Activated CD8-positive, alpha-beta memory T cell treated with anti-CD3 and anti-CD28 coated beads, Interleukin-2, amount 50 U/mL, for 1 hour (primary cell): ENCODE results near the gene HDAC4.
"Not testable (repeated sequence)": the region's sequence is repeated elsewhere in the genome, so short reads cannot be mapped to it uniquely, and the experiment has no call there.

Source experiments
- DNase-seq: peaks from one replicate; pipeline ENCODE4 v3.0.0-alpha.2; 2020; ENCODE audit errors: extremely low read depth

HDAC4 gene

GRCh38 chr2:239046822-239047221 is 354.0 kb downstream of the HDAC4 start:
- DNase-seq = no peak

- no peak for DNase-seq
Measured at GRCh38 chr2:239044336-239044735, 356.5 kb downstream of the HDAC4 start.

- DNase-seq = no peak
Measured at GRCh38 chr2:239043326-239043725, 357.5 kb downstream of the HDAC4 start.

GRCh38 chr2:239042551-239043320 is 358.1 kb downstream of the HDAC4 start:
- DNase-seq = no peak

GRCh38 chr2:239042046-239042445 is 358.8 kb downstream of the HDAC4 start:
- no peak for DNase-seq

GRCh38 chr2:239041062-239041461 is 359.8 kb downstream of the HDAC4 start:
- no peak for DNase-seq

- DNase-seq = no peak
Measured at GRCh38 chr2:239040152-239040761, 360.6 kb downstream of the HDAC4 start.

- DNase-seq = no peak
Measured at GRCh38 chr2:239039479-239039861, 361.4 kb downstream of the HDAC4 start.

- no peak for DNase-seq
Measured at GRCh38 chr2:239038773-239039478, 361.9 kb downstream of the HDAC4 start.

- DNase-seq = not testable (repeated sequence)
Measured at GRCh38 chr2:239038284-239038683, 362.5 kb downstream of the HDAC4 start.

- no peak for DNase-seq
Measured at GRCh38 chr2:239037559-239037910, 363.3 kb downstream of the HDAC4 start.

- DNase-seq = no peak
Measured at GRCh38 chr2:239036819-239037558, 363.8 kb downstream of the HDAC4 start.

GRCh38 chr2:239035997-239036731 is 364.7 kb downstream of the HDAC4 start:
- DNase-seq = no peak

GRCh38 chr2:239035361-239035814 is 365.4 kb downstream of the HDAC4 start:
- peak; percentile 10 for DNase-seq

GRCh38 chr2:239034561-239035341 is 366.1 kb downstream of the HDAC4 start:
- no peak for DNase-seq

GRCh38 chr2:239033801-239034560 is 366.8 kb downstream of the HDAC4 start:
- no peak for DNase-seq

GRCh38 chr2:239029958-239030357 is 370.9 kb downstream of the HDAC4 start:
- DNase-seq = no peak

GRCh38 chr2:239028253-239028619 is 372.6 kb downstream of the HDAC4 start:
- DNase-seq = no peak

GRCh38 chr2:239027391-239028252 is 373.2 kb downstream of the HDAC4 start:
- DNase-seq = no peak
